ENCODE measurements around the gene ETS2.

ETS2 gene

DNA sequence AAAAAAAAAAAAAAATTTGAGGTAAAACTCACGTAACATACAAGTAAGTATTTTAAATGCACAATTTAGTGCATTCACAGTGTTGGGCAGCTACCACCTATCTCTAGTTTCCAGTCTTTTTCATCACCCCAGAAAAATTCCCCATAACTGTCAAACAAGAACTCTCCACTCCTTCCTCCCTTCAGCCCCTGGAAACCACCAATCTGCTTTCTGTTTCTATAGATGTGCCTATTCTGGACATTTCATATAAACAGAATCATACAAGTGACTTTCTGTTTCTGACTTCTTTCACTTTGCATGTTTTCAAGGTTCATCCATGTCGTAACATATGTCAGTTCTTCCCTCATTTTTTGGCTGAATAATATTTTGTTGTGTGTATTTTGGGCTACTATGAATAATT lies 24.9 kb upstream of the ETS2 start:
- no peak for DNase-seq

DNA sequence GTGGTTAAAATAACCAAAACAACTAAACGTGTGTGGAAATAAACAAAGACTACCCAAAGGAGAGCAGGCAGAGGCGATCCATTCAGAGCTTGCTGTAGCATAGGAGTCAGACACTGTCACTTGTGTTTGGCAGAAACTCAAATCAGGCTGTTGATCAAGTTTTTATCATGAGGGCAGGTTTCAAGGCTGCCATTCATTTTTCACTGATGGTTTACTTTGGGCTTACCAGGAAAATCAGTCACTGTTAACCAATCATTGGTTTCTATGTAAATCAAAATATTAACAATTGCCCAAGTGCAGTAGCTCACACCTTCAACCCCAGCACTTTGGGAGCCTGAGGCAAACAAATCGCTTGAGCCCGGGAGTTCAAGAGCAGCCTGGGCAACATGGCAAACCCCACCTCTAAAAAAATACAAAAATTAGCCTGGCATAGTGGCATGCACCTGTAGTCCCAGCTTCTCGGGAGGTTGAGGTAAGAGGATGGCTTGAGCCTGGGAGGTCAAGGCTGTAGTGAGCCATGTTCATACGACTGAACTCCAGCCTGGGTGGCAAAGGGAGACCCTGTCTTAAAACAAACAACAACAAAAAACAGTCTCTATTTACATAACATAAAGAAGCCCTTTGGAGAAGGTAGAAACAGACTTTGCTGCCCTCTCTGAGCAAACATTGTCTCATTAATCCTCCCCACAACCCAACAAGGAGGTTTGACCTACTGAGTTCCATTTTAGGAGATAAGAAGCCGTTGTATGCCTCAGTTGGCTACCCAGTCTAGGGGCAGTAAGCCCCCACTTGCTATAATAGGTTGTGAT lies 21.1 kb upstream of the ETS2 start:
- DNase-seq = no peak

DNA sequence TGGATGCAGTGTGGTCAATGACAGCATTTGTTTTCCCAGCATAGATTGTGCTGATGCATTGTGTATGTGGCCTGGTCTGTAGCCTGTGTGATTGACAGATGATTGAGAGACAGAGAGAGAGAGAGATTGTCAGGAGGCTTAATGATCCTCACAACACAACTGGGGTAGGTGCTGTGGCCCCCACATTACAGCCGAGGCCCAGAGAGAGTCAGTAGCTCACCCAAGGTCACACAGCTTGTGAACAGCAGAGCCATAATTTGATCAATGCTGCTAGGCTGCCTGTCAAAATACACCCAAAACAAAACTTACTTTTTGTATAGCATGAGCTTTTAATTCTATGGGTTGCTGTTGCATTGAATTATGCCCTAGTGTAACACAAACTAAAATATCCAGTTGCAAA lies 20.2 kb upstream of the ETS2 start:
- DNase-seq = no peak

DNA sequence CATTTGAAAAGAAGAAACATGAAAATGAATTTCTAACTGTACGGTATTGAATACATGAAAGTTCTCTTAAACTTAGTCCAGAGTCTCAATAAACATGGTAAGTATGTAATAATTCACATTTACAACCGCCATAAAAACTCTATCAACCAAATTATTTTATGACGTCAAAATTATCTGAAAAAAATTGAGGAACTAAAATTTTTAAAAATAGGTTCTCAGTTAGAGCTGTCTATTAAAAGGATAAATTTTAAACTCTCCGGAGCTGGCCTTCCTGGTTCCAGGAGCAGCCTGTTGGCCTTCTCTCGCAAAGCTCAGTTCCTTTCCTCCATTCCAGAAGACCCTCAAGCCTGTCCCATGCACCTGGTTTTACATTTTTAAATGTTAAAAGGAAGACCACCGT lies 18.7 kb upstream of the ETS2 start:
- DNase-seq = no peak

DNA sequence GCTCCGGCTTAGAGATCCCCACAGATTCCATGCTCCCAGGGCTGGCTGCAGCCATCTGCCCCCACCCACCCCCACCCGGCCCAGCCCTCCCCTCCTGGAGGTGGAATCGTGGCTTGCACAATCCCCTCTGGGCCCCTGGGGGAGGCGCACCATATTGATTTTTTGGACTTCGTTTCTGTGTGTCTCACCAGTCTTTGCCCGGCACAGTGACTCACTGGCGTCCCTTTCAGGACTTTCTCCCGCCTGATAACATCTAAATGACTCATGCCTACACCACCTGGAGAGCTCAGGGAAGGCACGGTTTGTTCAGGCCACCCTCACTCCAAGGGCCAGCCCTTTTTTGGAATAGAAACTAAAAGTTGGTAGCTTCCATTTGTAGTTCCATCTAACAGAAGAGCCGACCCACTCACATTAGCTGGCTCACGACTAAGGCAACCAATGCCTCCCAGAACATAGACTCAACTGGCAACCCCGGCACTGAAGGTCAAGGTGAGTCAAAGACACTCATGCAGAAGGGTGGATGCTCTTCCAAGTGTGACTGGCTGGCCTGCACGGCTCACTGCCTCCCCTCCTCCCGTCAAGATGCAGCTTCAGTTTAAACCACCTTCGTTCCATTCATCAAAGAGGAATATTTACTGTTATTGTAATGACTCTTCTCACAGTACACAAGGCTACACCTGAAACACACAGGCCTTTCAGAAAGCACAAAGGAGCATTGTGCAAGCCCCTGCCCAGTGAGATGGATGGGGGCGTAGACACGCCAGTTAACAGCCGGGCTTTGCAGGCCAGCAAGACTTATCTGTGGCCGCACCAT lies 18.1 kb upstream of the ETS2 start:
- peak; percentile 42 for DNase-seq

DNA sequence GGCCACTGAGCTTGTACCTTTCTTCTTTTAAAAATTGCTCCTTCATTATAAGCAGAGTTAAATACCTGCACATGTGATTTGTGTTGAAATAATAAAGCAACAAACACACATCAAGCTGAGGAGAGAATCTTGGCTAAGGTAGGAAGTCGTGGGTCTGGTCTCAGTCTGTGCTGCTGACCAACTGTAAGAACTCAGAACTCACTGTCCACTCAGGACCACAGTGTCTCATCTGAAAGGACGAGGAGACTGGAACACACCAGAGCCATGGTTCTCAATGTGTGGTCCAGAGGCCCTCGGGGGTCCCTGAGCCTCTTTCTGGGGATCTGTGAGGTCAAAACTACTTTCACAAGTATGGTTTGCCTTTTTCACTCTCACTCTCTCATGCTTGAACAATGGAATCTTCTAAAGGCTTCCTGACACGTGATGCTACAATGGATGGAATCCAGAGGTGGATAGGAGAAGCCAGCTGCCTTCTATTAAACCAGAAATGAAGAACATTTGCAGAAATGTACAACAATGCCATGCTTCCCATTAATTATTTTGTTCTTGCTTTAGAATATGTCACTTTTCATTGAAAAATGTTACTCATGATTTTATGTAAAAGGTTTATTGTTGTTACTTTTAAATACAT lies 17.3 kb upstream of the ETS2 start:
- DNase-seq = no peak

DNA sequence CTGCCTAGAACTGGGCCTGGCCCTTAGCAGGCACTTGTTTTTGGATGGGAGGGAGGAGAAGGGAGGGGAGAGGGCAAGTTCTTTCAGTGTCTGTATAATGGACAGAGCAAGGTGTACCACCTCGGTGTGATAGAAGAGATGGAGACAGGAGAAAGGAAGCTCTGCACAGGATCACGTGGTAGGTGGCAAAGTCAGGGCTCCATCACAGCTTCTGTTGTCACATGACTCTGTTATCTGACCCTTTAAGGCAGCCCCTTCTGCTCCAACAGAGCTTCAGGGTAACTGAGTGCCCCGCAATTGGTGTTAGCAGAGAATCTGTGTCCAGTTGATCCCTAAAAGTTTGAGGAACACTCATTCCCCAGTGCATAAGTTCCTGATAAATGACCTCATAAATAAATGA lies 16.5 kb upstream of the ETS2 start:
- no peak for DNase-seq

DNA sequence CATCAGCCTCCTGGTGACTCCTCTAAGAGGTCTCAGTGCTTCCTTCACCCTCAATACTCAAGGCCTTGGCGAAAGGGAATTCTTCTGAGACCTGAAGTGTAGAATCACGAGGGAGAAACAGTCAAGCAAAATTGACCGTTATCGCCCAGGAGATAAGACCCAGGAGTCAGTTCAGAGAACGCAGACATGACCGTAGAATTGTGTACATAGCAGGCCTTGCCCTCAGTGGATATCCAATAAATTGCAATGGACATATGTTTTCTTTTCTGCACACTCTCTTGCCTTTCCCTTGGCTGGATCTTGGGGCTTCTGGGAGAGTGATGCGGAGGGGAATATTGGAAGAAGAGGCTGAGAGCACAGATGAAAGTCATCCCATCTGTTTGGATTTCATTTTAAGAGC lies 15.7 kb upstream of the ETS2 start:
- DNase-seq = no peak

DNA sequence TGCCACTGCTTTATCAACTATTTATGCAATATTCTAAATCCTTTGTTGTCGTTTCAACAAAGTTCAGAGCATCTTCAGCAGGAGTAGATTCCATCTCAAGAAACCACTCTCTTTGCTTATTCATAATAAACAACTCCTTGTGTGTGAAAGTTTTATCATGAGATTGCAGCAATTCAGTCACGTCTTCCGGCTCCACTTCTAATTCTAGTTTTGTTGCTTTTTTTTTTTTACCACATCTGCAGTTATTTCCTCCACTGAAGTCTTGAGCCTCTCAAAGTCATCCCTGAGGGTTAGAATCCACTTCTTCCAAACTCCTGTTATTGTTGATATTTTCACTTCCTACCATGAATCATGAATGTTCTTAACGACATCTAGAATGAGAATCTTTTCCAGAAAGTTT lies 14.8 kb upstream of the ETS2 start:
- DNase-seq = no peak

DNA sequence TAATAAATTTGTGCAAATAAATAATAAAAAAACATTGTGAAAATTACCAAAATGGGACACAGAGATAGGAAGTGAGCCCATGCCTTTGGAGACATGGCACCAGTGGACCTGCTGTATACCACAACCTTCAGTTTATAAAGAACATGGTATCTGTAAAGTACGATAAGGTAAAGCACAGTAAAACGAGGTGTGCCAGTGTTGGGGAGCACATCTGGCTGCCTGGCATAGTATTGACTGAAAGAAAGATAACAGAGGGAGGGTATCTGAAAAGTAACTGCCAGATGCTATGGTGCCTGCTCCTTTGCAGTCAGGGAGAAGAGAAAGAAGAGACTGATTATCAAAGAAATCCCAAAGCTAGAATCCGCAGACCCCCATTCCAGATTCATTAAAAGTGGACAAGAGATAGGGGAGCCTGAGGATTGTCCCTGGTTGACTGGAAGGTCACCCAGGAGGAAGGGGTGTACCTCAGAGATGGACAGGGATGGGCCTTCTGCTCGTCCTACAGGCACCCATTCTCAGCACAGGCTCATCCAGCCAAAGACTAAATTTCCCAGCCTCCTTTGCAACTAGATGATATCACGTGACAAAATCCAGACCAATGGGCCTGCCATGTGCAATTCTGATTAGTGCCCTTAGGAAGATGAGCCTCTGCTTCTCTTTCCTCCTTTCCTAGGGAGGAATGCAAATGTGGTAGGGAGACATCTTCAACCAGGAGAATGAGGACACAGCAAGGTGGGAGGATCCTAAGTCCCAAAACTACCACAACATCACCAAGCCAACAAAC lies 12.9 kb upstream of the ETS2 start:
- DNase-seq = no peak

DNA sequence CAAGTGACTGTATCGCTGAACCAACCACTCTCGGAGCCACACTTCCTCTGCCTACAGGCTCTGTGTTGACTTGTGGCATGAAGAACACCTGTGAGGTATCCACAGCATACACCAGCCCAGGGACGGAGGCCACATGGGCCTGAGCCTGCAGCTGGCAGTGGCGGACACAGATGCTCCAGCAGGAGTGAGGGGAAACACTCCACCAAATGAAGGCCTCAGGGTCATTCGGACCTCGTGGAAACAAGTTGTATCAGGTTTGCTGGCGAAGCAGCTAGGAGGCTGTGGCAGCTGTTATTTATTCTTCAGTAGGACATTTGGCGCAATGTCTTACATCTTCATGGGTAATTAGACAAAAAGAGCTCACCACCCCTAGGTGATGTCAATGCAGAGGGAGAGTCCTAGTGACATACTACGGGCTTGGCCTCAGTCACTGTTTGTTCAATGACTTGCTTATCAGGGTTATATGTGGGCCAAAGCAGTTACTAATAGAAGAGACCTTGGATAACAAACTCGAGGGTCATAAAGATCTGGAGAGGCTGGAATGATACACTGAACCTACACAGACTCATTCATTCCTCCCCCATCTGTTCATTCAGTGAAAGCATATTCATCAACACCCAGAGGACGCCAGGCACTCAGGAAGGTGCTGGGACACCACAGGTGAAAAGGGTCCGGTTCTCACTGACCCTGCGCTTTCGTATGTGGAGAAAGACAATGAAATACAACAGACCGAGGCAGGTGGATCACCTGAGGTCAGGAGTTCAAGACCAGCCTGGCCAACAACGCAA lies 11.6 kb upstream of the ETS2 start:
- DNase-seq = peak; percentile 74

DNA sequence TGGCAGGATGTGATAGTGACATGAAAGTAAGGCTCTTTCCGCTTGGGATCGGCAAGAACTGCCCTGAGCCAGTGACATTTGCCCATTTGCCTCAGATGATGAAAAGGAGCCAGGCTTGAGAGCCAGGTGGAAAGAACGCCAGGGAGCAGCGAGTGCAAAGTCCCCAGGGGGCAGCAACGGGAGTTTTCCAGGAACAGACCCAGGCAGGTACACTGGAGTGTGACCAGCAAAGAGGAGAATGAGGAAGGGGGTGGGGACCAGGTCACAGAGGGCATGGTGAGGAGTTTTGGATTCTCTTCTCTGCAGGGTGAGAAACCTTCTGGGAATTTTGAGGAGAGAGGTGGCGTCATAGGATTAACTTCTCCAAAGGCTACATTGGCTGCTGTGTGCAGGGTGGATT lies 10.8 kb upstream of the ETS2 start:
- no peak for DNase-seq

DNA sequence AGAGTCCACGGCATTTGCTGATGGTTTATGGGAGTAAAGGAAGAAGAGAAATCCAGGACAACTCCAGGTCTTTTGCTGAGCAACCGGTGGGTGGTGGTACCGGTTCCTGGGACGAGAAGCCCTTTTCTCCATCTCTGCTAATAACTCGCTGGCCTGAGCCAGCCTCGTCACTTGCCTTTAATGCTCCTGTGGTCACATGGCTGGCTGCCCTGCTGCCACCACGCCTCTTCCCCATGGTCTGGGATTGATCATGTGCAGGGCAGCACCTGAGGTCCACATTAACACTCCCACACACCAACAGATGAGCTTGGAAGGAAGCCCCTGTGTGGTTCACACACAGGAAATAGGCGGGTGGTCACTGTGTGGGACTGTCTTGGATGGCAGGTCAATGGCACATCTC lies 10.3 kb upstream of the ETS2 start:
- no peak for DNase-seq

DNA sequence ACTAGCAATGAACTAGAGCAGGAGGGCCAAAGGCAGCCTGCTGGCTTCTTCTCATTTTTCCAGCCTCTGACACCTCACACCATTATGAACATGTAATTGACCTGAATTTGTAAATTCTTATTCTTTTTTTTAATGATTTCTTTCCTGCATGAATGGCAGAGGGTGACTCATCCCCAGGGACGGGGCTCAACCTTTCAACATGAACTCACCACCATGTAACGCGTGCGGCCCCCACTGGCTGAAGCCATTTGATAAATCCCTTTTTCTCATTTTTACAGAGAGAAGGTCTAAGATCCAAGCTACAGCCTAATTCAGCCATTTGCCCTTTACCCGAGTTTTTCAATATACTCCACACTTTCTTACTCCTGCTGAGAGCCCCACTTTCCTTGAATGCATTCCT lies 9.3 kb upstream of the ETS2 start:
- DNase-seq = no peak

DNA sequence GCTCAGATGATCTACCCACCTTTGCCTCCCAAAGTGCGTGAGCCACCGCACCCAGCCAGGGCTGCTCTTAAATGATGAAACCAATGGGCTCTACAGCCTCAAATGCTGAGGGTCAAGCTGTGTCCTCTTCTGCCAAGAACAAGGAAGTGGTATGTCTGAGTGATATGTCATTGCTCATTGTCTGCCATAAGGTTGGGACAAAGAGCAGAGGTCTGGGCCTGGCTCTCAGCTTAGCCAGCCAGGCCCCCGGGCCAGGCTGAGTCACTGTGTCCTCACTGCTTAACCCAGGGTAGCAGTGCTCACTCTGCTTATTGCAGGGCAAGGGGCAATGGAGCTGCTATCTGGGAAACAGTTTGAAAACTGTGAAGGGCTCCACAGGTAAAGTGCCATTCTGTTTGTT lies 8.3 kb upstream of the ETS2 start:
- no peak for DNase-seq

DNA sequence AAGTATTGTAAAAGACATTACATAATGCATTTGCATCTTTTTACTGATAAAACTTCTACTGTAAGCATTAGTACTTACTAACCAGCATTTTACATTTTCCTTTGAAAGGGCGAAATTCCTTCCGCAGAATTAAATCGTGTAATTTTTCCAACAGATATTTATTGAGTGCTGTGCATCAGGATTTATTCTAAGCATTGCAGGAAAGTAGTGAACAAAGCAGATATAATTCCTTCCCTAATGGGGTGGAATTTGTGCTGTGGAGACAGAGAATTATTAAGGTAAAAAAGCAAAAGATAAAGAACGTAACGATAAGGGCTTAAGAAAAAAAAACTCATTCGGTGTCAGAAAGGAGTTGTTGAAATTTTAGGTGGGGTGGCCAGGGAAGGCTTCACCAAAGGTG lies 7.6 kb upstream of the ETS2 start:
- no peak for DNase-seq

DNA sequence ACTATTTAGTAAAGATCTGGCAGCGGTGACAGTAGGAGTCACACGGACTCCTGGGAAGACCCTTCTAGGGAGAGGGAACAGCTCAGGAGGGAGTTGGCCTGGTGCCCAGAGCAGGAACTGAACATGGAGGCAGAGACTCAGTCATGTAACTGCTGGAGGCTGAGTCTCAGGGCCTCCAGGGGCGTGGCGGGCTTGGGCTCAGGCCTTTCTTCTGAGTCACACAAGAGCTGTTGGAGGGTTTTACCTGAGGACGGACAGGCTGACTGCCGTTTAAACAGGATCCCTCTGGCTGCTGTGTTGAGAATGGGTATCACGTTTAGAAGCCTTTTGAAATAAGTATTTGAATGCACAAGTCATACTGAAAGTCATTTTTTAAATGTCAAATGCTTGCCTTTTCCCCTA lies 7.2 kb upstream of the ETS2 start:
- DNase-seq = peak; percentile 81

DNA sequence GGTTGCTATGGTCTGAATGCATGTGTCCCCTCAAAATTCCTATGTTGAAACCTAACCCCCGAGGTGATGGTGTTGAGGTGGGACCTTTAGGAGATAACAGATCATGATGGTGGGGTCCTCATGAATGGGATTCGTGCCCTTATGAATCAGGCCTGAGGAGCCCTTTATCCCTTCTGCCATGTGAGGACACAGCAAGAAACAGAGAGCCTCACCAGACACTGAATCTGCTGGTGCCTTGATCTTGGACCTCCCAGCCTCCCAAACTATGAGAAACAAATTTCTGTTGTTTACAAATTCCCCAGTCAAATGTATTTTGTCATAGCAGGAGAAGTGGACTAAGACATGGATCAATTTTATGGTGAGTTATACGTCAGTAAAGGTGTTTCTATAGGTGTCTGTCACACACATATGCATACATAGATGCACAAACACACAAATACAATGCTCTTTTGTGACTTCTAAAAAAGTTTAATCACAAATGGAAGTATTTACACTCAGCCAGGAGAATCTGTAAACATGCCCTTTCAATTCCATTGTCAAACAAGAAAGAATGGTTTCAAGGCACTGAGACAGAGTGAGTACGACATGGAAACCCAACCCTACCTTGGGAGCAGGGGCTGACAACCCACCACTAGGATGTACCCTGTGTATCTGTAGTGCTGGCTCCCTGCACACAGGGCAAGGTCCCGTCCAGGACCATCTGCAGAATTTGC lies 5.5 kb upstream of the ETS2 start:
- no peak for DNase-seq

DNA sequence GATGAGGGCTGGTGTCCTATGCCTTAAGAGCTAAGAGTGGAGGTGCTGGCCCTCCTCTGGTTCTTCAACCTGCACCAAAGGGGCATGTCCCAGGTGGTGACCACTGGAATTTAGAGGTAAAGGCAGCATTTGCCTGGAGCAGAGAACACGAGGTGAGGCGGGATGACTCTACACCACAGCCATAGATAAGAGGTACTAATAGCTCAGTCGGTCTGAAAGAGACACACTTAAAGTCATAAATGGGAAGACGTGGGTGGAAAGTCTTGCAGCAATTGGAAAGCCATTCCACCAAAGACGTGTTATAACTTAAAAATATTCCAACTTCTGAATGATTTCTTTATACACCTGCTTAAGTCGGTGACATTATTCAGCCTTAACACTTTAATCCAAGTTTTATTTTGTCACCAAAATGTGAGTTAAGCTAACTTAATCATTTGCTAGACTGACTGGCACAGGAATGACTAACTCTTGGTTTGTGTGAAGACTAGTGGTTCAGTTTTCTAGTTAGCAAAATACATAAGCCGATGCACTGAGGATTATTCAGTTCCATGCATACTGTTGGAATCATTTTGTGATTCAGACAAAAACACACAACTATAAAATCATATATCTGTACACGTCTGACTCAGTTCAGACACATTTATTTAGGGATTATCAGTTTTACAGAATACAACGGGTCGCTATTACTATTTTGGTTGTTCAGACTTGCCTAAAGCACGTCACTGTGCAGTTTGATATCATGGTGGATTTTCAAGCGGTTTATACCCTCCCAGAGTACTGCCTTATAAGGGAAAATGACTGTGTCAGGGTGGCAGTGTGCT lies 4.6 kb upstream of the ETS2 start:
- DNase-seq = no peak
